Right cardiac atrium (tissue), 5 donors: Measurements from ENCODE around the gene SDK1. TPM values are rescaled to one million over a fixed set of nuclear protein-coding genes. Genes with fewer than 3 reads are reported as not detected.

Experiments
- ATAC-seq, 2 donors: fragments of 200-7000 bp; cut with Tn5 transposase; one replicate each; pipeline versions ENCODE4 v1.8.0 to v1.9.1; 2020; ENCODE audit warnings: moderate library complexity in 2 of 2, mild to moderate bottlenecking in 1 of 2
- DNase-seq, 3 donors: peaks; one replicate each; pipeline ENCODE4 v3.0.0-alpha.2; 2020
- H3K27ac ChIP-seq: one replicate; pipeline ENCODE4 v1.5.1; 2013; ENCODE audit warnings: mild to moderate bottlenecking, low read length, control low read depth, moderate library complexity
- H3K27me3 ChIP-seq: one replicate; pipeline ENCODE4 v1.6.1; 2013; ENCODE audit not compliant: control insufficient read depth, insufficient read depth
- H3K4me1 ChIP-seq: one replicate; pipeline ENCODE4 v1.6.1; 2013; ENCODE audit warnings: low read length; ENCODE audit not compliant: control insufficient read depth, insufficient read depth
- H3K4me3 ChIP-seq: one replicate; pipeline ENCODE4 v1.5.1; 2013; ENCODE audit warnings: low read length, control low read depth
- H3K9me3 ChIP-seq: one replicate; pipeline ENCODE4 v1.6.1; 2013; ENCODE audit warnings: low read length; ENCODE audit not compliant: control insufficient read depth
- WGBS: extraction: QIAGEN DNeasy Blood & Tissue Kit; methylation state at CpG from one replicate; pipeline ENCODE4 v1.1.7; 2013; 5-methylcytosine and 5-hydroxymethylcytosine counted together
- intact Hi-C, 4 donors: fragments of 100-400 bp; cut with DNase I; formaldehyde crosslinking; loops; one replicate each; pipeline versions ENCODE4 v1.11.0 to v1.14.0; 2022 to 2023
- polyA plus RNA-seq: library from polyadenylated mRNA; stranded (reverse); fragments of 200-250 nt; gene quantifications from one replicate; pipeline ENCODE4 v1.2.3, GENCODE V29; 2013
- total RNA-seq, 4 donors: library from RNA; stranded (reverse); fragmentation: NEBNext Ultra II Directional; extraction: Animal tissue kit (Norgen Biotek cat#: 25700); gene quantifications; one replicate each; pipeline ENCODE4 v1.2.1, GENCODE V29; 2021
- donor health status: healthy with polysubstance abuse.
- donor health status: DM: no; HTN: yes; CAD: no.
- donor health status: DM: no; HTN: no; CAD: no.
- donor health status: DM: no; HTN: yes; CAD: no; lungs with severe emphysema.
- donor health status: DM: yes; HTN: yes; CAD: no.

The SDK1 gene
- total and polyA plus RNA-seq, 5 donors: 0.97 to 3.2 (median 2.4) TPM

DNA sequence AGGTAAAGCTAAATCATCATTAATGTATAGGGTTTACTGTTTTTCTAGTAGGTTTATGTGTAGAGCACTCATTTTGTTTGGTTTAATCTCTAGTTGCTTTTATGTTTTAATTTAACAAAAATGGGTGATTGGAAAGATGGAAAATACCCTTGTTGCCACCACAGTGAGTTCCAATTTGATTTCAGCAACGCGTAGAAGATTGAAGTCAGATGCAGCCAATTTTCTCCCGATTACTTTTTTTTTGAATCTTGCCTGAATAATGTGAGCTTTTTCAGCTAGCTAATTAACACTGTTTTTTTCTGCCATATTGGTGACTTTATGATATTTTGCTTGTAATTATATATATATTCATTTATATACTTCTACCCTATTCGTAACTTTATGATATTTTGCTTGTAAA lies 293.8 kb downstream of the SDK1 start:
- ATAC-seq: no peak
- 96% methylated on average over 4 of the region's 4 CpGs for WGBS
- H3K27me3 ChIP-seq: no peaks in the 10 kb centered on the region
- H3K27ac ChIP-seq: no peak overlapping the region
- no peaks in the 10 kb centered on the region for H3K4me1 ChIP-seq
- intact Hi-C loops: no loop called here
- no peak overlapping the region for H3K4me3 ChIP-seq
- H3K9me3 ChIP-seq: no peaks in the 10 kb centered on the region
- DNase-seq: no peak

GRCh38 chr7:3598854-3599253 lies 297.8 kb downstream of the SDK1 start:
- Histone ChIP-seq H3K4me3 (no peak overlapping the region), H3K27ac (no peak overlapping the region), H3K9me3 (no peaks in the 10 kb centered on the region), H3K27me3 (no peaks in the 10 kb centered on the region), H3K4me1 (no peaks in the 10 kb centered on the region)
- 92% methylated on average over 7 of the region's 7 CpGs for WGBS
- intact Hi-C loops: no loop called here
- DNase-seq: no peak
- no peak for ATAC-seq

DNA sequence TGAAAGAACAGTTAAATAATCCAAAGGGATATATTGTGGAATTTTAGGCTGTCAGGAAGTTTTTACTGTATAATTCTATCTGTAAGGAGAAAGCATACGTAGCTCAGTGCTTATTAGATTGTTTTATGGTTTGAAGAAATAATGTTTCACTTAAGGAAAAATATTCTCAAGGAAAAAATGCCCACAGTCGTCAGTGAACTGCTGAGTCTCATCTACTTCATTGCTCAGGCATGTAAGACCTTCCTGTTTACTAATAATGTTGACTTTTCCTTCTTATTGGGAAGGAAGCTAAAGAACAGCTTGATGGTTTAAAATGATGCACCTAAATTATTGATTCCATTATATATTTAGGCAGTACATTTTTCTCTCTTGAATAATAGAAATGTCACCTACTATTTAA lies 304.2 kb downstream of the SDK1 start:
- H3K4me3 ChIP-seq: no peak overlapping the region
- no peak for DNase-seq
- H3K9me3 ChIP-seq: no peaks in the 10 kb centered on the region
- no peaks in the 10 kb centered on the region for H3K27me3 ChIP-seq
- no peak for ATAC-seq
- intact Hi-C loops: no loop called here
- H3K27ac ChIP-seq: no peak overlapping the region
- 50% methylated on average over 2 of the region's 2 CpGs for WGBS
- no peaks in the 10 kb centered on the region for H3K4me1 ChIP-seq

- H3K27ac ChIP-seq: no peak overlapping the region
- ATAC-seq (no peak), DNase-seq (no peak)
- intact Hi-C loops: no loop called here
- WGBS: 59% methylated on average over 4 of the region's 4 CpGs
- no peak overlapping the region for H3K4me3 ChIP-seq
- H3K9me3 ChIP-seq: no peaks in the 10 kb centered on the region
- H3K27me3 ChIP-seq: no peaks in the 10 kb centered on the region
- H3K4me1 ChIP-seq: no peaks in the 10 kb centered on the region
These were observed 305.4 kb downstream of the SDK1 start for GRCh38 chr7:3606436-3606835.

- Histone ChIP-seq H3K4me1 (no peaks in the 10 kb centered on the region), H3K4me3 (no peak overlapping the region), H3K27ac (no peak overlapping the region), H3K9me3 (no peaks in the 10 kb centered on the region), H3K27me3 (no peaks in the 10 kb centered on the region)
- intact Hi-C loops: no loop called here
- ATAC-seq (no peak), DNase-seq (no peak)
- 90% methylated on average over 8 of the region's 8 CpGs for WGBS
These were observed 306.8 kb downstream of the SDK1 start for GRCh38 chr7:3607847-3608246.

DNA sequence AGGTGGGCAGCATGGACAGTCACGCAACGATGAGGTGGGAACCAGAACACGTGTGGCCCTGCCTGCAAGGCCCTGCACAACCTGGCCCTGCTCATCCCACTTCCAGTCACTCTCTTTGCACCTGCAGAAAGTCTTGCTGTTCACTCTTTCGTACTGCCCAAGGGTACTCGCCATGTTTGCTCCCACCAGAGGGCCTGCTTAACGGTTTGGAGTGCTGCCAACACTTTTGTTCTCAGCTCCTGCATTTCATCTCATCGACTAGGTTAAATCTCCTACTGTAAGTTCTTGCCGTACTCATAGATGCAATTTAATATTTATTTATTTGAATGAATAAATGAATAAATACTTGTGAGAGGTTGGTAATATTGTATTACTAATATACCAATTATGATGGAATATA lies 315.3 kb downstream of the SDK1 start:
- no peak for ATAC-seq
- 86% methylated on average over 8 of the region's 8 CpGs for WGBS
- intact Hi-C loops: no loop called here
- no peaks in the 10 kb centered on the region for H3K27me3 ChIP-seq
- no peak overlapping the region for H3K27ac ChIP-seq
- no peaks in the 10 kb centered on the region for H3K9me3 ChIP-seq
- H3K4me3 ChIP-seq: no peak overlapping the region
- DNase-seq: no peak
- H3K4me1 ChIP-seq: no peaks in the 10 kb centered on the region

DNA sequence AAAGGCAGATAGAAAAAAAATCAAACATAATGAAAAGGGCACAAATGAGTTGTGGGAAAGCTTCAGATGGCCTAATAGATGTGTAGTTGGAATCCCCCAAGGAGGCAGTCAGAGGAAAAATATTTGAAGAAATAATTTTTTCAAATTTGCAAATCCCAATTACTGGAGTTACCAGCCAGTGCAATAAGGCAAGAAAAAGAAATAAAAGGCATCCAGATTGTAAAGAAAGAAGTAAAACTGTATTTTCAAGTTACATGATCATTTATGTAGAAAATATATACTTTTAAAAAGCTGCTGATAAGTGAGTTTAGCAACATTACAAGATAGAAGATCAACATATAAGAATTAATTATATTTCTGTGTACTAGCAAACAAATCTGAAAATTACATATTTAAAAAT lies 329.0 kb downstream of the SDK1 start:
- H3K4me3 ChIP-seq: no peak overlapping the region
- no peaks in the 10 kb centered on the region for H3K9me3 ChIP-seq
- H3K4me1 ChIP-seq: no peaks in the 10 kb centered on the region
- H3K27me3 ChIP-seq: no peaks in the 10 kb centered on the region
- ATAC-seq (no peak), DNase-seq (no peak)
- no peak overlapping the region for H3K27ac ChIP-seq
- intact Hi-C loops: no loop called here

DNA sequence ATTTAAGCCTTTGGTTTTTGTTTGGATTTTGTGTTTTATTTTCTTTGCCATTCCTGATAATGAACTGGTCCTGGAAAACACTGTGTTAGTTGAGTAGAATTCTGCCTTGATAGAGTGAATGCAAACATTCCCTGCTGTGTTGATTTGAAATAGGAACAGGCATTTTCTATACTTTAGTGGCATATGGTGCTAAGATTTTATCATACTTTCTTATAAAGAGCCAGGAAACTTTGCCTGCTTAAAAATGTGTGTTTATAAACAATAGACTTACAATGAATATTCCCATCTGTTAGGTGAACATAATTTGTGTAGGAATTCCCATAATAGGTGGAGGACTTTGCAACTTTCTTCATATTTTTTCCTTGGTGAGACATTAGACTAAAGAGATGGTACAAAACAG lies 333.3 kb downstream of the SDK1 start:
- intact Hi-C loops: no loop called here
- ATAC-seq: no peak
- no peak overlapping the region for H3K27ac ChIP-seq
- no peaks in the 10 kb centered on the region for H3K4me1 ChIP-seq
- H3K4me3 ChIP-seq: no peak overlapping the region
- DNase-seq: no peak
- H3K9me3 ChIP-seq: no peaks in the 10 kb centered on the region
- H3K27me3 ChIP-seq: no peaks in the 10 kb centered on the region

DNA sequence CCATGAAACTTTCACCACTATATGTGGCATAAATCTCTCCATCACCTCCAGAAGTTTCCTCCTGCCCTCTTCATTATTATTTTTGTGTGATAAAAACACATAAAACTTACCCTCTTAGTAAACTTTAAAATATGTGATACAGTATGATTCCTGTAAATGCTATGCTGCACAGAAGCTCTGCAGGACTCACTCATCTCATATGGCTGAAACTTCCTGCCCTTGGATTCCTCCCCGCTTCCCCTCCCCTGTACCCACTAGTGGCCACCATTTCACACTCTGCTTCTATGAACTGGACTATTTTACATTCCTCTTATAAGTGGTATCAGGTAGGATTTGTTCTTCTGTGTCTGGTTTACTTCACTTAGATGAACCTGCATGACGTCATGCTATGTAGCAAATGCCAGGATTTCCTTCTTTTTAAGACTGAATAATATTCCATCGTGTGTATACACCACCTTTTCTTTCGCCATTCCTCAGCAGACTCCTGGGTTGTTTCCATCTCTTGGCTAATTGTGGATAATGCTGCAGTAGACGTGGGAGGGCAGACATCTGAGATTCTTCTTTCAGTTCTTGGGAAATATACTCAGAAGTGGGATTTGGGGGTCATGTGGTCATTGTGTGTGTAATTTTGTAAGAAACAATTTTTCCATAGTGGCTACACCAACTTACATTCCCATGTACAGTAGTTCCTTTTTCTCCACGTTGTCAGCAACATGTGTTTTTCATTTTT lies 335.2 kb downstream of the SDK1 start:
- no peak for ATAC-seq

DNA sequence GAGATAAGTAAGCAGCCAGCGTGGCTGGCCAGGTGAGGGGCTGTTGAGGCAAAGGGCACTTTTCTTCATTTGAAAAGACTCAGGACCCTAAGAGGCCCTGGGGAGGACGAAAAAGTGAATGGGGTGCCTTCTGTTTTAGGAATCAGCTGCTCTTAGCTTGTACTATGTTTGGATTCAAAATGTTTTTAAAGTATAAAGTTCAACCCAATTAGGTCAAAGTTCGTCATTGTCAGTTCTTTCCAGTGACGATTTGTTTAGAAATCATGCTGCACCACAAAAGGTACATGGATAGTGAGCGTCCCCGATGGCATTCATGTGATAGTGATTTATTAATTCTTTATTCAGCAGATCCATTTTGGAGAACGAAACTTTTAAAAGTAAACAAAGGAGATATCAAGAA lies 338.2 kb downstream of the SDK1 start:
- no peak overlapping the region for H3K27ac ChIP-seq
- H3K4me1 ChIP-seq: no peaks in the 10 kb centered on the region
- H3K4me3 ChIP-seq: no peak overlapping the region
- ATAC-seq (no peak), DNase-seq (no peak)
- intact Hi-C loops: no loop called here
- H3K9me3 ChIP-seq: no peaks in the 10 kb centered on the region
- no peaks in the 10 kb centered on the region for H3K27me3 ChIP-seq
- WGBS: 69% methylated on average over 7 of the region's 7 CpGs

More for the DNA sequence above, 335.2 kb downstream of the SDK1 start:
- no peaks in the 10 kb centered on the region for H3K9me3 ChIP-seq
- H3K27me3 ChIP-seq: no peaks in the 10 kb centered on the region
- H3K4me1 ChIP-seq: no peaks in the 10 kb centered on the region
- 85% methylated on average over 6 of the region's 6 CpGs for WGBS
- DNase-seq: no peak
- no peak overlapping the region for H3K4me3 ChIP-seq
- intact Hi-C loops: no loop called here
- no peak overlapping the region for H3K27ac ChIP-seq

- intact Hi-C loops: no loop called here
- Histone ChIP-seq H3K27me3 (no peaks in the 10 kb centered on the region), H3K9me3 (no peaks in the 10 kb centered on the region), H3K4me3 (no peak overlapping the region), H3K4me1 (no peaks in the 10 kb centered on the region), H3K27ac (no peak overlapping the region)
- no peak for ATAC-seq
- 82% methylated on average over 14 of the region's 14 CpGs for WGBS
- no peak for DNase-seq
These were observed 340.5 kb downstream of the SDK1 start for GRCh38 chr7:3641582-3641981.

- Histone ChIP-seq H3K4me1 (no peaks in the 10 kb centered on the region), H3K9me3 (no peaks in the 10 kb centered on the region), H3K27me3 (no peaks in the 10 kb centered on the region), H3K27ac (no peak overlapping the region), H3K4me3 (no peak overlapping the region)
- intact Hi-C loops: no loop called here
- 91% methylated on average over 4 of the region's 4 CpGs for WGBS
- no peak for ATAC-seq
- no peak for DNase-seq
These were observed 342.0 kb downstream of the SDK1 start for GRCh38 chr7:3643091-3643490.
